GM12892 (cell line): Measurements from ENCODE around the gene VPS39.

Experiments used
- POLR2A ChIP-seq: IDR thresholded peaks from 2 replicates; pipeline ENCODE4 v1.6.1; 2011; ENCODE audit warnings: low read depth, low read length, control low read depth
- POLR2AphosphoS5 ChIP-seq: IDR thresholded peaks from 2 replicates; pipeline ENCODE4 v1.6.1; 2011; ENCODE audit warnings: low read depth, low read length, control low read depth
- TAF1 ChIP-seq: IDR thresholded peaks from 2 replicates; pipeline ENCODE4 v1.6.1; 2011; ENCODE audit warnings: low read depth, mild to moderate bottlenecking, control low read depth, low read length, borderline replicate concordance

DNA sequence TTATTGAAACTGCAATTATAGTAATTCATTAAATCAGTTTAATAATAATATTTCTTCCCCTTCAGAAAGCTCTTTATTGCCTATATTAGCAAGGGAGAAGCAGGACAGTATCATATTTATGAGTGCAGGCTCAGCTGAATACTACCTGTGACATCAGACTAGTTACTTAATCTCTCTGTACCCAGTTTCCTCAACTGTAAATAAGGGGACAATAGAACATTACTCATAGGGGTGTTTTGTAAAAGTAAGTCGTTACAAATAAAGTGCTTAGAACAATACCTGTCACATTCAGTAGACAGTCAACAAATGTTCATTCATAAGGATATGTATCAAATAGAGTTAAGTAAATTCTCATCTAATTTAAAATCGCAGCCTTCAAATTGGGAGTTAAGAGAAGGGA, 12.1 kb upstream of the VPS39 start:
- TF ChIP-seq POLR2A (no peak), TAF1 (no peak), POLR2AphosphoS5 (no peak)
